Fibroblast of lung (primary cell): ENCODE measurements around the gene ZFYVE28. TPM values are rescaled to one million over a fixed set of nuclear protein-coding genes. Genes with fewer than 3 reads are reported as not detected.

Source experiments
- DNase-seq, 2 donors: peaks; one replicate each; pipeline versions ENCODE4 v3.0.0 to v3.0.0-alpha.2; 2010; ENCODE audit warnings: low read depth in 2 of 2
- H2AFZ ChIP-seq: 2 replicates; pipeline ENCODE4 v1.5.1; 2012; ENCODE audit warnings: low read length, control low read depth, inconsistent platforms
- H3K27ac ChIP-seq: 2 replicates; pipeline ENCODE4 v1.5.1; 2011; ENCODE audit warnings: low read length, control low read depth; ENCODE audit not compliant: insufficient read depth
- H3K27me3 ChIP-seq: 2 replicates; pipeline ENCODE4 v1.5.1; 2011; ENCODE audit warnings: mild to moderate bottlenecking, low read length; ENCODE audit not compliant: control insufficient read depth, insufficient read depth
- H3K36me3 ChIP-seq: 2 replicates; pipeline ENCODE4 v1.5.1; 2011; ENCODE audit warnings: low read length; ENCODE audit not compliant: control insufficient read depth, insufficient read depth
- H3K4me1 ChIP-seq: 2 replicates; pipeline ENCODE4 v1.5.1; 2011; ENCODE audit warnings: low read length; ENCODE audit not compliant: control insufficient read depth, insufficient read depth; ENCODE audit errors: extremely low read depth
- H3K4me2 ChIP-seq: 2 replicates; pipeline ENCODE4 v1.5.1; 2011; ENCODE audit warnings: low read length, control low read depth; ENCODE audit not compliant: insufficient read depth; ENCODE audit errors: extremely low read depth
- H3K4me3 ChIP-seq, 4 experiments: fragments of 200-600 bp in 1 of 4; sonication (generic) in 1 of 4; replicated peaks in 1 of 4; 2 replicates each; pipeline ENCODE4 v1.5.1; 2011 to 2016; ENCODE audit warnings: low read length in 4 of 4, low read depth in 3 of 4, mild to moderate bottlenecking in 3 of 4, control low read depth in 2 of 4, inconsistent platforms in 1 of 4, mixed read lengths in 1 of 4; ENCODE audit not compliant: insufficient read depth in 1 of 4; ENCODE audit errors: control extremely low read depth in 1 of 4
- H3K79me2 ChIP-seq: 2 replicates; pipeline ENCODE4 v1.5.1; 2012; ENCODE audit warnings: mild to moderate bottlenecking, low read length, inconsistent platforms; ENCODE audit not compliant: control insufficient read depth, insufficient read depth
- H3K9ac ChIP-seq: 2 replicates; pipeline ENCODE4 v1.5.1; 2011; ENCODE audit warnings: mild to moderate bottlenecking, low read length, control low read depth; ENCODE audit not compliant: insufficient read depth
- H3K9me3 ChIP-seq: 2 replicates; pipeline ENCODE4 v1.5.1; 2012; ENCODE audit warnings: low read depth, low read length; ENCODE audit not compliant: control insufficient read depth, insufficient read depth
- H4K20me1 ChIP-seq: 2 replicates; pipeline ENCODE4 v1.5.1; 2011; ENCODE audit warnings: low read length; ENCODE audit not compliant: control insufficient read depth, insufficient read depth; ENCODE audit errors: extremely low read depth
- EZH2 ChIP-seq: IDR thresholded peaks from 2 replicates; pipeline ENCODE4 v1.5.1; 2012; ENCODE audit warnings: low read length, control low read depth, mild to moderate bottlenecking; ENCODE audit errors: missing control alignments
- polyA plus RNA-seq, 2 donors: library from polyadenylated mRNA; depleted of rRNA in 1 of 2; stranded (reverse) in 1 of 2; unstranded in 1 of 2; fragments of >200 nt; gene quantifications; 2 replicates each; pipeline ENCODE4 v1.2.1, GENCODE V29; 2011 to 2012; ENCODE audit warnings: missing spikeins in 1 of 2
- total RNA-seq: library from RNA; depleted of rRNA; stranded (reverse); fragments of >200 nt; gene quantifications from 2 replicates; pipeline ENCODE4 v1.2.1, GENCODE V29; 2014
- TF ChIP-seq, protein P1 (sequence below), 2 donors: IDR thresholded peaks in 1 of 2; conservative IDR thresholded peaks in 1 of 2; 1 replicate in 1 of 2; 2 replicates in 1 of 2; pipeline ENCODE4 v1.5.1; 2011 to 2012; ENCODE audit warnings: low read length in 2 of 2, control low read depth in 1 of 2, inconsistent platforms in 1 of 2, low read depth in 1 of 2, mild to moderate bottlenecking in 1 of 2

ZFYVE28 gene
- total and polyA plus RNA-seq, 2 donors (not counting 1 experiment from before 2014, with no cell fraction given): 2.4 to 11.6 TPM

- peaks cover 8% of the 10 kb centered on the region for H3K4me1 ChIP-seq
- no peak overlapping the region for H3K27ac ChIP-seq
- no peaks in the 10 kb centered on the region for H3K79me2 ChIP-seq
- H3K36me3 ChIP-seq: no peaks in the 10 kb centered on the region
- H3K4me3 ChIP-seq: no peak overlapping the region
- TF ChIP-seq EZH2: no peak
- TF ChIP-seq, protein P1, sequence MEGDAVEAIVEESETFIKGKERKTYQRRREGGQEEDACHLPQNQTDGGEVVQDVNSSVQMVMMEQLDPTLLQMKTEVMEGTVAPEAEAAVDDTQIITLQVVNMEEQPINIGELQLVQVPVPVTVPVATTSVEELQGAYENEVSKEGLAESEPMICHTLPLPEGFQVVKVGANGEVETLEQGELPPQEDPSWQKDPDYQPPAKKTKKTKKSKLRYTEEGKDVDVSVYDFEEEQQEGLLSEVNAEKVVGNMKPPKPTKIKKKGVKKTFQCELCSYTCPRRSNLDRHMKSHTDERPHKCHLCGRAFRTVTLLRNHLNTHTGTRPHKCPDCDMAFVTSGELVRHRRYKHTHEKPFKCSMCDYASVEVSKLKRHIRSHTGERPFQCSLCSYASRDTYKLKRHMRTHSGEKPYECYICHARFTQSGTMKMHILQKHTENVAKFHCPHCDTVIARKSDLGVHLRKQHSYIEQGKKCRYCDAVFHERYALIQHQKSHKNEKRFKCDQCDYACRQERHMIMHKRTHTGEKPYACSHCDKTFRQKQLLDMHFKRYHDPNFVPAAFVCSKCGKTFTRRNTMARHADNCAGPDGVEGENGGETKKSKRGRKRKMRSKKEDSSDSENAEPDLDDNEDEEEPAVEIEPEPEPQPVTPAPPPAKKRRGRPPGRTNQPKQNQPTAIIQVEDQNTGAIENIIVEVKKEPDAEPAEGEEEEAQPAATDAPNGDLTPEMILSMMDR (conservative IDR thresholded peaks at IDR 0.05 in 1 of 2, IDR thresholded peaks at IDR 0.05 in 1 of 2; ENCODE audit: low read depth in 1 of 2, low read length in 2 of 2): no peak
- DNase-seq: no peak
- H3K9ac ChIP-seq: no peak overlapping the region
- no peak overlapping the region for H2AFZ ChIP-seq
- H4K20me1 ChIP-seq: no peaks in the 10 kb centered on the region
- H3K4me2 ChIP-seq: no peak overlapping the region
- H3K9me3 ChIP-seq: no peaks in the 10 kb centered on the region
- H3K27me3 ChIP-seq: no peaks in the 10 kb centered on the region
These were observed 87.4 kb downstream of the ZFYVE28 start for GRCh38 chr4:2331043-2331420.

DNA sequence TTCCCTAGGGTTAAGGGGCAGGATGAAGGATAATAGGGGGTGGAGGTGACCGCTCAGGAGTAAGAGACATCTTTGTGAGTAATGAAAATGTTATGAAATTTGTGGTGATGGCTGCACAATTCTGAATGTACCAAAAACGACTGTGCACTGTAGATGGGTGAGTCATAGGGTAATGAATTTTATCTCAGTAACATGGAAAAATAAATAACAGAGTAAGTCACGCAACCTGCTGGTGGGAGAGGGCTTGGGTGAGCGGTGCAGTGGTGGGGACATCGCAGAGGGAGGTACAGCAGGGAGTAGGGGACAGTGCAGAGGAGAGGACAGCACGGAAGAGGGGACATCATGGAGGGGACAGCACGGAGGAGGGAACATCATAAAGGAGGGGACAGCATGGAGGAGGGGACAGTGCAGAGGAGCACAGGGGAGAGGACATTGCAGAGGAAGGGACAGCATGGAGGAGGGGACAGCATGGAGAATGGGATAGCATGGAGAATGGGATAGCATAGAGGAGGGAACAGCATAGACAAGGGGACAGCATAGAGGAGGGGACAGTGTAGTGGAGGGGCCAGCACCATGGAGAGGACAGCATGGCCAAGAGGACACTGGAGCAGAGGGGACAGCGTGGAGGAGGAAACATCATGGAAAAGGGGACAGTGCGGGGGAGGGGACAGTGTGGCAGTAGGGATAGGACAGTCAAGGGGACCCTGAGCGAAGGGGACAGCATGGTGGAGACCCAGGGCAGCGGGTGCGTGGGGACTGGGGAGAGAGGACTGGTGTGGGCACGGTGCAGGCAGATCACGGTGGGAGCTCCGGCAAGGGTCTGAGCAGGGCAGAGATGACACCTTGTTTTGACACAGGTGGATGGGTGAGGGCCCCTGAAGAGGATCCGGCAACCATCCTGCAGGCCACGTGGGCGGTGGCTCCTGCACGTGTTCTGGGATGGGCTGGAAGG is 88.1 kb downstream of the ZFYVE28 start:
- H3K79me2 ChIP-seq: no peaks in the 10 kb centered on the region
- no peak overlapping the region for H2AFZ ChIP-seq
- H3K9me3 ChIP-seq: no peaks in the 10 kb centered on the region
- H3K27me3 ChIP-seq: no peaks in the 10 kb centered on the region
- H3K4me2 ChIP-seq: peak overlapping the region; percentile 75
- no peak for TF ChIP-seq EZH2
- TF ChIP-seq, protein P1 (conservative IDR thresholded peaks at IDR 0.05 in 1 of 2, IDR thresholded peaks at IDR 0.05 in 1 of 2; ENCODE audit: low read depth in 1 of 2, low read length in 2 of 2): peak in 1 of 2 donors; percentile 25
- peaks cover 8% of the 10 kb centered on the region for H3K4me1 ChIP-seq
- peak overlapping the region; percentile 30 for H3K9ac ChIP-seq
- no peak overlapping the region for H3K4me3 ChIP-seq
- peak; percentile 92 to 95 for DNase-seq
- H4K20me1 ChIP-seq: no peaks in the 10 kb centered on the region
- peak overlapping the region; percentile 63 for H3K27ac ChIP-seq
- no peaks in the 10 kb centered on the region for H3K36me3 ChIP-seq

DNA sequence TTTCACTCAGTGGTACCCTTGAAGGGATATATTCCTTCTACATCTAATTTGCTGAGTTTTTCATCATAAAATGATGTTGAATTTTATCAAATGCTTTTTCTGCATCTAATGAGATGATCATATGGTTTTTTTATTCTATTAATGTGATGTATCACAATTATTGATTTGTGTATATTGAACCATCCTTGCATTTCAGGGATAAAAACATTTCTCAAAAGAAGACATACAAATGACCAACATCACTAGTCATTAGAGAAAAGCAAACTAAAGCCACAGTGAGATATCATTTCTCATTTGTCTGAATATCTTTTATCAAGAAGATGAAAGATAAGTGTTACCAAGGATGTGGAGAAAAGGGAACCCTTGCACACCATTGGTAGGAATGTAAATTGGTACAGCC is 90.9 kb downstream of the ZFYVE28 start:
- no peak for TF ChIP-seq EZH2
- TF ChIP-seq, protein P1 (conservative IDR thresholded peaks at IDR 0.05 in 1 of 2, IDR thresholded peaks at IDR 0.05 in 1 of 2; ENCODE audit: low read depth in 1 of 2, low read length in 2 of 2): no peak
- H2AFZ ChIP-seq: no peak overlapping the region
- H4K20me1 ChIP-seq: no peaks in the 10 kb centered on the region
- H3K4me2 ChIP-seq: no peak overlapping the region
- H3K27me3 ChIP-seq: no peaks in the 10 kb centered on the region
- H3K9ac ChIP-seq: no peak overlapping the region
- H3K4me1 ChIP-seq: peaks cover 8% of the 10 kb centered on the region
- no peak overlapping the region for H3K27ac ChIP-seq
- H3K79me2 ChIP-seq: no peaks in the 10 kb centered on the region
- DNase-seq: no peak
- no peak overlapping the region for H3K4me3 ChIP-seq
- H3K36me3 ChIP-seq: no peaks in the 10 kb centered on the region
- H3K9me3 ChIP-seq: no peaks in the 10 kb centered on the region
